IMR-90 (cell line): Measurements from ENCODE around the gene PRSS38. TPM values are rescaled to one million over a fixed set of nuclear protein-coding genes. Genes with fewer than 3 reads are reported as not detected.

Source experiments
- ATAC-seq: fragments of 200-7000 bp; cut with Tn5 transposase; 2 replicates; pipeline ENCODE4 v1.9.1; 2020; ENCODE audit warnings: low read depth, mild to moderate bottlenecking, moderate library complexity
- BruUV-seq: library from RNA; stranded (reverse); fragments of 400-500 nt; replicated peaks from 2 replicates; lab custom pipeline; 2021; lab: Mats Ljungman, UMichigan
- CTCF ChIA-PET: fragments of 300-600 bp; formaldehyde crosslinking; extraction: SDS; loops from one replicate; lab custom pipeline; 2021; ENCODE audit warnings: antibody characterized with exemption; lab: Yijun Ruan, JAX
- POLR2A ChIA-PET: fragments of 300-600 bp; sonication (Branson Sonifier 250); formaldehyde crosslinking; loops from one replicate; lab custom pipeline; 2022; ENCODE audit warnings: antibody characterized with exemption; ENCODE audit not compliant: unreplicated experiment; lab: Charles Lee
- DNase-seq: peaks from one replicate; pipeline ENCODE4 v3.0.0; 2013
- H2AFZ ChIP-seq: replicated peaks from 2 replicates; pipeline ENCODE3; 2013; ENCODE audit warnings: low read length, mild to moderate bottlenecking; ENCODE audit not compliant: poor library complexity
- H2AK5ac ChIP-seq: 2 replicates; pipeline ENCODE4 v1.6.1; 2013; ENCODE audit warnings: low read depth, low read length, inconsistent platforms
- H2AK9ac ChIP-seq: replicated peaks from 2 replicates; pipeline ENCODE3; 2013; ENCODE audit warnings: mild to moderate bottlenecking, low read depth, low read length, moderate library complexity; ENCODE audit not compliant: poor library complexity
- H2BK120ac ChIP-seq: 2 replicates; pipeline ENCODE4 v1.6.1; 2013; ENCODE audit warnings: low read depth, low read length, inconsistent platforms
- H2BK15ac ChIP-seq: 3 replicates; pipeline ENCODE4 v1.6.1; 2013; ENCODE audit warnings: low read depth, low read length, inconsistent platforms
- H2BK20ac ChIP-seq: 2 replicates; pipeline ENCODE4 v1.6.1; 2013; ENCODE audit warnings: low read depth, mild to moderate bottlenecking, inconsistent platforms, low read length, moderate library complexity
- H2BK5ac ChIP-seq: 2 replicates; pipeline ENCODE4 v1.6.1; 2013; ENCODE audit warnings: mild to moderate bottlenecking, low read depth, low read length, inconsistent platforms; ENCODE audit not compliant: poor library complexity, severe bottlenecking
- H3K14ac ChIP-seq: replicated peaks from 2 replicates; pipeline ENCODE4 v1.6.1; 2013; ENCODE audit warnings: low read depth, low read length, inconsistent platforms
- H3K18ac ChIP-seq: 2 replicates; pipeline ENCODE4 v1.6.1; 2013; ENCODE audit warnings: low read depth, low read length, control low read depth
- H3K23ac ChIP-seq: 2 replicates; pipeline ENCODE4 v1.6.1; 2013; ENCODE audit warnings: low read depth, low read length, inconsistent platforms
- H3K27ac ChIP-seq: 2 replicates; pipeline ENCODE4 v1.5.1; 2013; ENCODE audit warnings: mild to moderate bottlenecking, control low read depth, low read length; ENCODE audit not compliant: insufficient read depth
- H3K27me3 ChIP-seq: 2 replicates; pipeline ENCODE4 v1.6.1; 2013; ENCODE audit warnings: low read length; ENCODE audit not compliant: control insufficient read depth, insufficient read depth
- H3K36me3 ChIP-seq: 2 replicates; pipeline ENCODE4 v1.6.1; 2013; ENCODE audit warnings: low read length, mixed read lengths; ENCODE audit not compliant: control insufficient read depth, insufficient read depth
- H3K4ac ChIP-seq: 2 replicates; pipeline ENCODE4 v1.6.1; 2013; ENCODE audit warnings: low read depth, low read length, inconsistent platforms
- H3K4me1 ChIP-seq: 2 replicates; pipeline ENCODE4 v1.6.1; 2013; ENCODE audit warnings: low read length, mixed read lengths; ENCODE audit not compliant: control insufficient read depth, insufficient read depth
- H3K4me2 ChIP-seq: 2 replicates; pipeline ENCODE4 v1.6.1; 2013; ENCODE audit warnings: low read depth, mild to moderate bottlenecking, control low read depth, low read length, moderate library complexity
- H3K4me3 ChIP-seq: 2 replicates; pipeline ENCODE4 v1.5.1; 2013; ENCODE audit warnings: low read depth, mild to moderate bottlenecking, control low read depth, low read length, moderate library complexity; ENCODE audit not compliant: insufficient read depth
- H3K56ac ChIP-seq: 2 replicates; pipeline ENCODE4 v1.6.1; 2013; ENCODE audit warnings: low read length, inconsistent platforms; ENCODE audit not compliant: insufficient read depth; ENCODE audit errors: extremely low read depth
- H3K79me1 ChIP-seq, 2 experiments: 2 replicates each; pipeline ENCODE4 v1.6.1; 2013; ENCODE audit warnings: low read length in 2 of 2, inconsistent platforms in 1 of 2, low read depth in 1 of 2
- H3K9ac ChIP-seq: 2 replicates; pipeline ENCODE4 v1.6.1; 2013; ENCODE audit warnings: low read depth, low read length, control low read depth
- H3K9me1 ChIP-seq: 2 replicates; pipeline ENCODE4 v1.6.1; 2013; ENCODE audit warnings: low read length, inconsistent platforms; ENCODE audit not compliant: insufficient read depth
- H3K9me3 ChIP-seq: 2 replicates; pipeline ENCODE4 v1.6.1; 2013; ENCODE audit warnings: low read length; ENCODE audit not compliant: control insufficient read depth, insufficient read depth
- H4K20me1 ChIP-seq: 2 replicates; pipeline ENCODE4 v1.6.1; 2013; ENCODE audit warnings: low read length, inconsistent platforms; ENCODE audit not compliant: insufficient read depth
- H4K5ac ChIP-seq: 2 replicates; pipeline ENCODE4 v1.6.1; 2013; ENCODE audit warnings: mild to moderate bottlenecking, low read depth, low read length, control low read depth
- H4K8ac ChIP-seq, 2 experiments: 2 replicates each; pipeline ENCODE4 v1.6.1; 2013; ENCODE audit warnings: low read depth in 2 of 2, low read length in 2 of 2, control low read depth in 1 of 2, inconsistent platforms in 1 of 2
- H4K91ac ChIP-seq: 2 replicates; pipeline ENCODE4 v1.6.1; 2013; ENCODE audit warnings: low read depth, low read length, inconsistent platforms; ENCODE audit not compliant: insufficient read depth
- BHLHE40 ChIP-seq: fragments of 150-350 bp; IDR thresholded peaks from 2 replicates; pipeline ENCODE4 v1.6.1; 2016; ENCODE audit warnings: mild to moderate bottlenecking, low read depth, low read length
- CEBPB ChIP-seq: IDR thresholded peaks from 2 replicates; pipeline ENCODE4 v1.6.1; 2012; ENCODE audit warnings: low read depth, low read length, improper control_type of control experiment
- CHD1 ChIP-seq: IDR thresholded peaks from 2 replicates; pipeline ENCODE4 v1.6.1; 2012; ENCODE audit warnings: low read depth, low read length, improper control_type of control experiment
- CTCF ChIP-seq: conservative IDR thresholded peaks from 2 replicates; pipeline ENCODE4 v1.5.1; 2012; ENCODE audit warnings: mild to moderate bottlenecking, low read depth, low read length, improper control_type of control experiment
- ELK1 ChIP-seq: fragments of 150-350 bp; IDR thresholded peaks from 2 replicates; pipeline ENCODE4 v1.6.1; 2016; ENCODE audit warnings: low read depth, mild to moderate bottlenecking, low read length, moderate library complexity, borderline replicate concordance
- FOS ChIP-seq: fragments of 150-350 bp; IDR thresholded peaks from 2 replicates; pipeline ENCODE4 v1.6.1; 2016; ENCODE audit warnings: low read depth, low read length
- MAFK ChIP-seq: IDR thresholded peaks from 2 replicates; pipeline ENCODE4 v1.6.1; 2012; ENCODE audit warnings: low read depth, low read length, improper control_type of control experiment
- MAZ ChIP-seq: IDR thresholded peaks from 2 replicates; pipeline ENCODE4 v1.6.1; 2012; ENCODE audit warnings: low read depth, mild to moderate bottlenecking, low read length, improper control_type of control experiment, moderate library complexity, borderline replicate concordance
- MXI1 ChIP-seq: IDR thresholded peaks from 2 replicates; pipeline ENCODE4 v1.6.1; 2012; ENCODE audit warnings: low read depth, mild to moderate bottlenecking, low read length, moderate library complexity, borderline replicate concordance
- NFE2L2 ChIP-seq: fragments of 150-350 bp; IDR thresholded peaks from 2 replicates; pipeline ENCODE4 v1.6.1; 2016; ENCODE audit warnings: low read depth, mild to moderate bottlenecking, low read length
- POLR2A ChIP-seq: IDR thresholded peaks from 2 replicates; pipeline ENCODE4 v1.6.1; 2012; ENCODE audit warnings: mild to moderate bottlenecking, low read depth, low read length
- RAD21 ChIP-seq: IDR thresholded peaks from 2 replicates; pipeline ENCODE4 v1.6.1; 2012; ENCODE audit warnings: low read length, improper control_type of control experiment
- RCOR1 ChIP-seq: IDR thresholded peaks from 2 replicates; pipeline ENCODE4 v1.6.1; 2012; ENCODE audit warnings: mild to moderate bottlenecking, low read length, improper control_type of control experiment; ENCODE audit not compliant: insufficient replicate concordance
- RFX5 ChIP-seq: IDR thresholded peaks from 2 replicates; pipeline ENCODE4 v1.8.0; 2012; ENCODE audit warnings: low read depth, mild to moderate bottlenecking, low read length, moderate library complexity
- SMC3 ChIP-seq: fragments of 150-350 bp; IDR thresholded peaks from 2 replicates; pipeline ENCODE4 v1.6.1; 2016; ENCODE audit warnings: low read depth, mild to moderate bottlenecking, antibody characterized with exemption, low read length, moderate library complexity
- USF2 ChIP-seq: fragments of 150-350 bp; IDR thresholded peaks from 2 replicates; pipeline ENCODE4 v1.6.1; 2017; ENCODE audit warnings: mild to moderate bottlenecking, antibody characterized with exemption, low read length, low read depth
- WGBS, 2 experiments: methylation state at CpG; one replicate each; pipeline versions ENCODE4 v1.1.5 to v1.1.7; 2013; ENCODE audit warnings: missing lambda C conversion rate in 2 of 2; ENCODE audit not compliant: insufficient read length in 1 of 2; ENCODE audit errors: extremely low coverage in 2 of 2; 5-methylcytosine and 5-hydroxymethylcytosine counted together
- dilution Hi-C: fragments of 300-500 bp; cut with HindIII; formaldehyde crosslinking; loops from one replicate; pipeline ENCODE4 v1.14.3; 2018; ENCODE audit warnings: low sequenced_read_pairs; ENCODE audit not compliant: unreplicated experiment
- in situ Hi-C: fragments of 300-500 bp; cut with MboI; formaldehyde crosslinking; loops from 3 replicates; pipeline ENCODE4 v1.14.3; 2019; ENCODE audit warnings: low sequenced_read_pairs, inconsistent platforms, mixed read lengths
- intact Hi-C: fragments of 100-400 bp; cut with micrococcal nuclease; formaldehyde crosslinking; loops from 2 replicates; pipeline ENCODE4 v1.10.0; 2022
- polyA plus RNA-seq, 3 experiments: library from polyadenylated mRNA; depleted of rRNA; stranded (reverse); fragments of >200 nt; gene quantifications; 2 replicates each; pipeline ENCODE4 v1.2.3, GENCODE V29; 2012; ENCODE audit warnings: low replicate concordance in 1 of 3
- total RNA-seq: library from RNA; depleted of rRNA; stranded (reverse); fragments of >200 nt; gene quantifications from 2 replicates; pipeline ENCODE4 v1.2.3, GENCODE V29; 2012

The PRSS38 gene
- total and polyA plus RNA-seq, 2 of the 4 experiments (the other 2 are of a cell fraction) = not detected

GRCh38 chr1:227781314-227781930 lies 34.1 kb upstream of the PRSS38 start:
- H2AK5ac ChIP-seq = no peak overlapping the region
- no peak overlapping the region for H3K56ac ChIP-seq
- H2BK20ac ChIP-seq = no peak overlapping the region
- H2BK15ac ChIP-seq = no peak overlapping the region
- no peaks in the 10 kb centered on the region for H3K27me3 ChIP-seq
- H2AK9ac ChIP-seq = no peak overlapping the region
- 92% methylated on average over 10 of the region's 15 CpGs; no CpG with 5 or more reads in 1 of the 2 experiments for WGBS, 2 experiments
- no peak overlapping the region for H3K4me2 ChIP-seq
- H2AFZ ChIP-seq = no peak overlapping the region
- H3K23ac ChIP-seq = no peak overlapping the region
- H3K4me1 ChIP-seq = peaks cover 7% of the 10 kb centered on the region
- peaks cover 12% of the 10 kb centered on the region for H3K36me3 ChIP-seq
- CTCF ChIA-PET = no interaction called here
- H3K18ac ChIP-seq = no peak overlapping the region
- no TSS peak for BruUV-seq
- H4K20me1 ChIP-seq = peaks cover 3% of the 10 kb centered on the region; the same call in 1 of the 2 replicates
- no peak overlapping the region for H2BK120ac ChIP-seq
- H3K9me1 ChIP-seq = peaks cover 17% of the 10 kb centered on the region
- intact Hi-C loops = no loop called here
- no peak overlapping the region for H3K9ac ChIP-seq
- TF ChIP-seq RCOR1 (no peak), POLR2A (no peak), SMC3 (no peak), FOS (no peak), MAFK (no peak), MXI1 (no peak), NFE2L2 (no peak), USF2 (no peak), RAD21 (no peak), RFX5 (no peak), CHD1 (no peak), CEBPB (no peak), BHLHE40 (no peak), MAZ (no peak), CTCF (no peak), ELK1 (no peak)
- H3K4me3 ChIP-seq = no peak overlapping the region
- H4K91ac ChIP-seq = no peak overlapping the region
- no peak overlapping the region for H3K27ac ChIP-seq
- dilution Hi-C loops = no loop called here
- POLR2A ChIA-PET = no interaction called here
- no peak for ATAC-seq
- H4K5ac ChIP-seq = no peak overlapping the region
- peaks cover 0 to 3% of the 10 kb centered on the region in 2 experiments; a peak in 1 of 4 replicates for H3K79me1 ChIP-seq
- in situ Hi-C loops = no loop called here
- H3K4ac ChIP-seq = no peak overlapping the region
- DNase-seq = no peak
- no peak overlapping the region for H4K8ac ChIP-seq
- H3K14ac ChIP-seq = no peak overlapping the region
- no peak overlapping the region for H2BK5ac ChIP-seq
- no peaks in the 10 kb centered on the region for H3K9me3 ChIP-seq
